Skeletal muscle satellite cell (primary cell): ENCODE data around the gene RECK.

Source experiments
- H3K27me3 ChIP-seq: 2 replicates; pipeline ENCODE4 v1.7.0; 2013; ENCODE audit warnings: low read length; ENCODE audit not compliant: control insufficient read depth, insufficient read depth
- H3K36me3 ChIP-seq: 2 replicates; pipeline ENCODE4 v1.7.0; 2013; ENCODE audit warnings: mild to moderate bottlenecking, control low read depth, low read length; ENCODE audit not compliant: insufficient read depth
- H3K4me1 ChIP-seq: 2 replicates; pipeline ENCODE4 v1.7.0; 2013; ENCODE audit warnings: low read length; ENCODE audit not compliant: control insufficient read depth, insufficient read depth
- H3K4me2 ChIP-seq: 2 replicates; pipeline ENCODE4 v1.7.0; 2013; ENCODE audit warnings: mild to moderate bottlenecking, low read length
- H3K4me3 ChIP-seq: 2 replicates; pipeline ENCODE4 v1.7.0; 2013; ENCODE audit warnings: low read length
- H3K9ac ChIP-seq: 2 replicates; pipeline ENCODE4 v1.7.0; 2013; ENCODE audit warnings: mild to moderate bottlenecking, low read depth, low read length, moderate library complexity
- H3K9me3 ChIP-seq: replicated peaks from 2 replicates; pipeline ENCODE4 v1.7.0; 2013; ENCODE audit warnings: mild to moderate bottlenecking, control low read depth, low read length

The RECK gene

GRCh38 chr9:36029765-36030528, 6.8 kb upstream of the RECK start:
- Histone ChIP-seq H3K4me1 (peaks cover 41% of the 10 kb centered on the region), H3K9ac (peak overlapping the region; percentile 70), H3K9me3 (no peaks in the 10 kb centered on the region), H3K36me3 (no peaks in the 10 kb centered on the region), H3K27me3 (no peaks in the 10 kb centered on the region), H3K4me2 (peak overlapping the region; percentile 64), H3K4me3 (peak overlapping the region; percentile 15)

- Histone ChIP-seq H3K4me2 (peak overlapping the region; percentile 51), H3K9ac (peak overlapping the region; percentile 56), H3K4me1 (peaks cover 42% of the 10 kb centered on the region), H3K9me3 (no peaks in the 10 kb centered on the region), H3K4me3 (no peak overlapping the region), H3K36me3 (no peaks in the 10 kb centered on the region), H3K27me3 (no peaks in the 10 kb centered on the region)
Observed at GRCh38 chr9:36030871-36031270, 5.8 kb upstream of the RECK start.

GRCh38 chr9:36031774-36032555, 4.7 kb upstream of the RECK start:
- peaks cover under 1% of the 10 kb centered on the region for H3K36me3 ChIP-seq
- no peak overlapping the region for H3K9ac ChIP-seq
- no peak overlapping the region for H3K4me3 ChIP-seq
- H3K4me2 ChIP-seq = no peak overlapping the region
- peaks cover 46% of the 10 kb centered on the region for H3K4me1 ChIP-seq
- H3K9me3 ChIP-seq = no peaks in the 10 kb centered on the region
- H3K27me3 ChIP-seq = no peaks in the 10 kb centered on the region

- Histone ChIP-seq H3K36me3 (peaks cover 3% of the 10 kb centered on the region), H3K9ac (no peak overlapping the region), H3K4me3 (no peak overlapping the region), H3K4me1 (peaks cover 48% of the 10 kb centered on the region), H3K4me2 (no peak overlapping the region), H3K27me3 (no peaks in the 10 kb centered on the region), H3K9me3 (no peaks in the 10 kb centered on the region)
Observed at GRCh38 chr9:36033788-36034187, 2.9 kb upstream of the RECK start.

GRCh38 chr9:36034234-36034633, 2.5 kb upstream of the RECK start:
- Histone ChIP-seq H3K4me1 (peaks cover 47% of the 10 kb centered on the region), H3K9me3 (no peaks in the 10 kb centered on the region), H3K27me3 (no peaks in the 10 kb centered on the region), H3K9ac (no peak overlapping the region), H3K4me2 (no peak overlapping the region), H3K4me3 (no peak overlapping the region), H3K36me3 (peaks cover 3% of the 10 kb centered on the region)

GRCh38 chr9:36035006-36035405, 1.7 kb upstream of the RECK start:
- no peaks in the 10 kb centered on the region for H3K27me3 ChIP-seq
- H3K4me1 ChIP-seq = peaks cover 50% of the 10 kb centered on the region
- H3K4me2 ChIP-seq = no peak overlapping the region
- peaks cover 3% of the 10 kb centered on the region for H3K36me3 ChIP-seq
- no peaks in the 10 kb centered on the region for H3K9me3 ChIP-seq
- no peak overlapping the region for H3K4me3 ChIP-seq
- no peak overlapping the region for H3K9ac ChIP-seq

GRCh38 chr9:36036253-36036779, 397 bp upstream of the RECK start:
- Histone ChIP-seq H3K4me2 (peak overlapping the region; percentile 95), H3K27me3 (no peaks in the 10 kb centered on the region), H3K9ac (peak overlapping the region; percentile 98), H3K36me3 (peaks cover 3% of the 10 kb centered on the region), H3K4me1 (peaks cover 50% of the 10 kb centered on the region), H3K4me3 (peak overlapping the region; percentile 98), H3K9me3 (no peaks in the 10 kb centered on the region)

GRCh38 chr9:36037549-36038122, 923 bp downstream of the RECK start:
- Histone ChIP-seq H3K4me2 (peak overlapping the region; percentile 95), H3K4me1 (peaks cover 42% of the 10 kb centered on the region), H3K4me3 (peak overlapping the region; percentile 98), H3K27me3 (no peaks in the 10 kb centered on the region), H3K36me3 (peaks cover 3% of the 10 kb centered on the region), H3K9me3 (no peaks in the 10 kb centered on the region), H3K9ac (peak overlapping the region; percentile 98)

GRCh38 chr9:36039121-36039520, 2.4 kb downstream of the RECK start:
- Histone ChIP-seq H3K9me3 (no peaks in the 10 kb centered on the region), H3K4me1 (peaks cover 42% of the 10 kb centered on the region), H3K27me3 (no peaks in the 10 kb centered on the region), H3K4me2 (peak overlapping the region; percentile 95), H3K4me3 (peak overlapping the region; percentile 98), H3K36me3 (peaks cover 3% of the 10 kb centered on the region), H3K9ac (peak overlapping the region; percentile 98)

GRCh38 chr9:36039696-36040095, 3.0 kb downstream of the RECK start:
- peaks cover 43% of the 10 kb centered on the region for H3K4me1 ChIP-seq
- peak overlapping the region; percentile 42 for H3K9ac ChIP-seq
- peak overlapping the region; percentile 98 for H3K4me3 ChIP-seq
- H3K36me3 ChIP-seq = peaks cover 3% of the 10 kb centered on the region
- H3K4me2 ChIP-seq = peak overlapping the region; percentile 95
- H3K9me3 ChIP-seq = no peaks in the 10 kb centered on the region
- H3K27me3 ChIP-seq = no peaks in the 10 kb centered on the region

GRCh38 chr9:36040271-36040925, 3.7 kb downstream of the RECK start:
- H3K27me3 ChIP-seq = no peaks in the 10 kb centered on the region
- H3K4me1 ChIP-seq = peaks cover 45% of the 10 kb centered on the region
- no peaks in the 10 kb centered on the region for H3K9me3 ChIP-seq
- peak overlapping the region; percentile 42 for H3K9ac ChIP-seq
- peaks cover 3% of the 10 kb centered on the region for H3K36me3 ChIP-seq
- H3K4me3 ChIP-seq = peak overlapping the region; percentile 51
- H3K4me2 ChIP-seq = peak overlapping the region; percentile 95
